CD8-positive, alpha-beta memory T cell (primary cell): ENCODE results near the gene ACTL10. TPM values are rescaled to one million over a fixed set of nuclear protein-coding genes. Genes with fewer than 3 reads are reported as not detected.

Experiments
- CTCF ChIA-PET: fragments of 350-600 bp; sonication (Branson Sonifier 250); formaldehyde crosslinking; loops from one replicate; lab custom pipeline; 2021; ENCODE audit warnings: antibody characterized with exemption; lab: Charles Lee
- POLR2A ChIA-PET: fragments of 350-600 bp; sonication (Branson Sonifier 250); formaldehyde crosslinking; loops from one replicate; lab custom pipeline; 2021; ENCODE audit warnings: antibody characterized with exemption; lab: Charles Lee
- DNase-seq, 5 donors: peaks; one replicate each; pipeline versions ENCODE4 v3.0.0 to v3.0.0-alpha.2; 2020 to 2022; ENCODE audit warnings: mixed read lengths in 1 of 5
- H3K27ac ChIP-seq: one replicate; pipeline ENCODE4 v1.7.0; 2013; ENCODE audit warnings: low read depth, mild to moderate bottlenecking, low read length, moderate library complexity
- H3K27me3 ChIP-seq: 2 replicates; pipeline ENCODE4 v1.7.0; 2013; ENCODE audit warnings: low read length, mild to moderate bottlenecking; ENCODE audit not compliant: insufficient read depth, poor library complexity, severe bottlenecking
- H3K36me3 ChIP-seq: 2 replicates; pipeline ENCODE4 v1.7.0; 2013; ENCODE audit warnings: mild to moderate bottlenecking, low read length, moderate library complexity; ENCODE audit not compliant: insufficient read depth
- H3K4me1 ChIP-seq: 2 replicates; pipeline ENCODE4 v1.7.0; 2013; ENCODE audit warnings: mild to moderate bottlenecking, low read length, moderate library complexity; ENCODE audit not compliant: insufficient read depth
- H3K4me3 ChIP-seq: 2 replicates; pipeline ENCODE4 v1.7.0; 2013; ENCODE audit warnings: mild to moderate bottlenecking, low read length
- H3K9me3 ChIP-seq: 2 replicates; pipeline ENCODE4 v1.7.0; 2013; ENCODE audit warnings: mild to moderate bottlenecking, low read length
- H3K27ac Mint-ChIP-seq, 8 donors: one replicate each; pipeline ENCODE4 v1.8.0; 2020 to 2021; ENCODE audit warnings: mixed read lengths in 8 of 8, mild to moderate bottlenecking in 6 of 8, inconsistent platforms in 3 of 8, moderate library complexity in 3 of 8
- H3K27me3 Mint-ChIP-seq, 2 donors: one replicate each; pipeline ENCODE4 v1.8.0; 2020 to 2021; ENCODE audit warnings: mixed read lengths in 2 of 2, mild to moderate bottlenecking in 1 of 2, moderate library complexity in 1 of 2
- H3K36me3 Mint-ChIP-seq, 3 donors: one replicate each; pipeline ENCODE4 v1.8.0; 2020 to 2021; ENCODE audit warnings: mixed read lengths in 3 of 3, inconsistent platforms in 1 of 3, mild to moderate bottlenecking in 1 of 3
- H3K4me1 Mint-ChIP-seq, 3 donors: one replicate each; pipeline ENCODE4 v1.8.0; 2020 to 2021; ENCODE audit warnings: mixed read lengths in 3 of 3, inconsistent platforms in 1 of 3, mild to moderate bottlenecking in 1 of 3
- H3K4me3 Mint-ChIP-seq, 7 donors: one replicate each; pipeline ENCODE4 v1.8.0; 2020 to 2021; ENCODE audit warnings: mixed read lengths in 7 of 7, mild to moderate bottlenecking in 6 of 7, moderate library complexity in 4 of 7, inconsistent platforms in 2 of 7
- H3K9me3 Mint-ChIP-seq, 5 donors: one replicate each; pipeline ENCODE4 v1.8.0; 2020 to 2022; ENCODE audit warnings: mixed read lengths in 5 of 5, mild to moderate bottlenecking in 3 of 5, moderate library complexity in 2 of 5, inconsistent platforms in 1 of 5
- polyA plus RNA-seq: library from polyadenylated mRNA; unstranded; fragments of 300-500 nt; fragmentation: Illumina TruSeq; gene quantifications from one replicate; pipeline ENCODE4 v1.2.3, GENCODE V29; 2021
- total RNA-seq, 2 experiments: library from RNA; stranded (reverse); gene quantifications; one replicate each; pipeline ENCODE4 v1.2.3, GENCODE V29; 2021

ACTL10 gene
- total and polyA plus RNA-seq, 3 experiments from 2014 or later, result 3.8 to 6.6 (median 4.6) TPM

DNA sequence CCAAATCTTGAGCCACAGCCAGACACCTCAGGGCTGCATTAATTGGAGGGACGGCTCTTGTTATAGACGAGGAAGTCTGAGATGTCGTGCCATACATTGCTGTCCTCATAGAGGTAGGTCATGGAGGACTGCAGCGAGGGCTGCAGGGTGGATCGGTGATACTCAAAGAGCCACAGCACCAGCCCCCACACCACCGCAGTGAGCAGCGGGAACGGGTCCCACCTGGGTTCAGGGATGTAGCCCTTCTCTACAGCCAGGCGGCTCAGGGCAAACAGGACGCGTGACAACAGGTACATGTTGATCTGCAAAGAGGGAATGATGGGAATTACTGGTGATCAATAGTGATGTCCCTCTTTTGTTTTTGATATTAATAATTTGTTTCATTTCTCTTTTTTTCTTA, 40.9 kb downstream of the ACTL10 start:
- CTCF ChIA-PET, result no interaction called here
- POLR2A ChIA-PET, result no interaction called here
- Mint-ChIP-seq H3K9me3 (no peaks in the 10 kb centered on the region), H3K36me3 (peaks cover 8 to 47% (median 9%) of the 10 kb centered on the region in 3 donors), H3K4me3 (no peak overlapping the region), H3K27me3 (no peaks in the 10 kb centered on the region), H3K4me1 (peaks cover 0 to 16% (median 0%) of the 10 kb centered on the region in 3 donors), H3K27ac (peak overlapping the region in 1 of 8 donors; percentile 42)
- Histone ChIP-seq H3K9me3 (no peaks in the 10 kb centered on the region), H3K36me3 (peaks cover 12% of the 10 kb centered on the region), H3K4me3 (no peak overlapping the region), H3K27ac (no peak overlapping the region), H3K27me3 (no peaks in the 10 kb centered on the region), H3K4me1 (no peaks in the 10 kb centered on the region)
- no peak for DNase-seq

GRCh38 chr20:33709398-33709797, 42.7 kb downstream of the ACTL10 start:
- H3K4me1 ChIP-seq, result no peaks in the 10 kb centered on the region
- H3K9me3 Mint-ChIP-seq, result no peaks in the 10 kb centered on the region
- CTCF ChIA-PET, result no interaction called here
- no peak overlapping the region for H3K4me3 Mint-ChIP-seq
- peaks cover 12 to 60% (median 18%) of the 10 kb centered on the region in 3 donors for H3K36me3 Mint-ChIP-seq
- no peaks in the 10 kb centered on the region for H3K9me3 ChIP-seq
- H3K27me3 ChIP-seq, result no peaks in the 10 kb centered on the region
- DNase-seq, result no peak
- no peak overlapping the region for H3K4me3 ChIP-seq
- peaks cover 6 to 16% (median 9%) of the 10 kb centered on the region in 3 donors for H3K4me1 Mint-ChIP-seq
- no peak overlapping the region for H3K27ac ChIP-seq
- H3K36me3 ChIP-seq, result peaks cover 17% of the 10 kb centered on the region
- POLR2A ChIA-PET, result interaction anchor here (1.2 kb wide), 1 partner anchor 19 kb away, joined by 5 read pairs; no protein-coding TSS in a partner anchor
- H3K27ac Mint-ChIP-seq, result no peak overlapping the region
- no peaks in the 10 kb centered on the region for H3K27me3 Mint-ChIP-seq

- Histone ChIP-seq H3K27me3 (no peaks in the 10 kb centered on the region), H3K9me3 (no peaks in the 10 kb centered on the region), H3K36me3 (peaks cover 17% of the 10 kb centered on the region), H3K4me3 (no peak overlapping the region), H3K4me1 (no peaks in the 10 kb centered on the region), H3K27ac (no peak overlapping the region)
- no peak for DNase-seq
- Mint-ChIP-seq H3K27me3 (no peaks in the 10 kb centered on the region), H3K27ac (peak overlapping the region in 3 of 8 donors; percentile 54 to 76 (median 75)), H3K36me3 (peaks cover 12 to 62% (median 18%) of the 10 kb centered on the region in 3 donors), H3K4me1 (peaks cover 6 to 16% (median 9%) of the 10 kb centered on the region in 3 donors), H3K9me3 (no peaks in the 10 kb centered on the region), H3K4me3 (no peak overlapping the region)
- ChIA-PET CTCF (no interaction called here), POLR2A (no interaction called here)
Measured at GRCh38 chr20:33709905-33710541, 43.3 kb downstream of the ACTL10 start.

DNA sequence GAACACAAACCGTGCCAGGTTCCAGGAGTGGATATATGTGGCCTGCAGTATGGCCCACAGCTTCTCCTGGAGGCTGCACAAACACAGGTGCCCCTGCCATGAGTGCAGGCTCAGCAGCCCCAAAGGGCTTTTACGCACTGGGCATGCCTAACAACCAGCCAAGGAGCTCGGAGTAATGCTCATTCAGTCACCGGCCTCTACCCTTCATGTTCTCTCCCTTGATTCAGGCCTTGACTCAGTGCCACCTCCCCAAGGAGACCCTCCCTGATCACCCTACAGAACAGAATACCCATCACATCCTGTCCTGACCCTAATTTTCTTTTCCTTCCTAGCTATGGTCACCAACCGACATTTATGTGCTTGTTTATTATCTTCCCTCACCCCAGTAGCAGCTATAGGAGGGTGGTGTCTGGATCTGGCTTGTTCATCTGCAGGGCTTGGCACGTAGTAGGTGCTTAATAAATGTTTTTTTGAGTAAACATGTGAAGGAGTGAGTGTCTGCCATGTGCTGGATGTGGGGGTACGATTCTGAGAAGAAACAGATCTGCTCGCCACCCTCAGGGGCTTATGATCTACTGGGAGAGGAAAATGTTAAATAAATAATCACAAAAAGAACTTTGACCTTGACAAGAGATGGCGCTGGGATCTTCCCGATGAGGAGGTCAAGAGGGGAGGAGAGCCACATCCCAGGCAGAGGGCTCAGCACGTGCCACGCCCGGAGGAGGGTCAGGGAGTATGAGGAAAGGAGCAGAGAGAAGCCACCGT, 44.1 kb downstream of the ACTL10 start:
- Mint-ChIP-seq H3K4me1 (peaks cover 6 to 16% (median 9%) of the 10 kb centered on the region in 3 donors), H3K36me3 (peaks cover 12 to 64% (median 18%) of the 10 kb centered on the region in 3 donors), H3K4me3 (no peak overlapping the region), H3K27ac (peak overlapping the region in 2 of 8 donors; percentile 66 to 84), H3K9me3 (no peaks in the 10 kb centered on the region), H3K27me3 (no peaks in the 10 kb centered on the region)
- H3K27ac ChIP-seq, result no peak overlapping the region
- H3K36me3 ChIP-seq, result peaks cover 17% of the 10 kb centered on the region
- H3K4me3 ChIP-seq, result no peak overlapping the region
- no peaks in the 10 kb centered on the region for H3K27me3 ChIP-seq
- no peaks in the 10 kb centered on the region for H3K4me1 ChIP-seq
- ChIA-PET CTCF (no interaction called here), POLR2A (no interaction called here)
- DNase-seq, result no peak
- H3K9me3 ChIP-seq, result no peaks in the 10 kb centered on the region

GRCh38 chr20:33711446-33711738, 44.6 kb downstream of the ACTL10 start:
- DNase-seq, result no peak
- Mint-ChIP-seq H3K36me3 (peaks cover 12 to 67% (median 18%) of the 10 kb centered on the region in 3 donors), H3K27me3 (no peaks in the 10 kb centered on the region), H3K9me3 (no peaks in the 10 kb centered on the region), H3K4me1 (peaks cover 10 to 20% (median 15%) of the 10 kb centered on the region in 3 donors), H3K4me3 (no peak overlapping the region), H3K27ac (peak overlapping the region in 2 of 8 donors; percentile 84 to 89)
- Histone ChIP-seq H3K4me1 (no peaks in the 10 kb centered on the region), H3K4me3 (no peak overlapping the region), H3K9me3 (no peaks in the 10 kb centered on the region), H3K36me3 (peaks cover 17% of the 10 kb centered on the region), H3K27ac (no peak overlapping the region), H3K27me3 (no peaks in the 10 kb centered on the region)
- ChIA-PET CTCF (no interaction called here), POLR2A (no interaction called here)

DNA sequence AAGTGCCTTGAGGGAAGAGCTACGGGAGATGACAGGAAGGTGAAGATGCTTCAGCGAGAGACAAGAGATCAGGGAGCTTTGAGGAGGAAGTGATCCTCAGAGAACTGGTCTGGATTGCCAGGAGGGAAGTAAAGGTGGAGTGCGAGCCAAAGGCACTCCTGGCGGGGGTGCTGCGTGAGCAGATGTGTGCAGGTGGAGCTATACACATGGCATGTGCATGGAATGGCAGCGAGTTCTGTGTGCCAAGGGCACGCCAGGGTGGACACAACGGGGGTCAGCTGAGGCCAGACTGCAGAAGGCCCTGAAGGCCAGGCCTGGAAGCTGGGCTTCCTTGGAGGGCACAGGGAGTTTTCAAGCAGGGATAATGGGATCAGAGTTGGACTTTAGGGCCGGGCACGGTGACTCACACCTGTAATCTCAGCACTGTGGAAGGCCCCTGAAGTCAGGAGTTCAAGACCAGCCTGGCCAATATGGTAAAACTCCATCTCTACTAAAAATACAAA, 47.2 kb downstream of the ACTL10 start:
- CTCF ChIA-PET, result no interaction called here
- H3K36me3 Mint-ChIP-seq, result peaks cover 12 to 59% (median 18%) of the 10 kb centered on the region in 3 donors
- Histone ChIP-seq H3K27me3 (no peaks in the 10 kb centered on the region), H3K9me3 (no peaks in the 10 kb centered on the region), H3K27ac (no peak overlapping the region), H3K4me3 (no peak overlapping the region), H3K4me1 (peaks cover 5% of the 10 kb centered on the region), H3K36me3 (peaks cover 17% of the 10 kb centered on the region)
- H3K27ac Mint-ChIP-seq, result no peak overlapping the region
- H3K4me1 Mint-ChIP-seq, result peaks cover 20 to 34% (median 26%) of the 10 kb centered on the region in 3 donors
- H3K9me3 Mint-ChIP-seq, result no peaks in the 10 kb centered on the region
- no peaks in the 10 kb centered on the region for H3K27me3 Mint-ChIP-seq
- POLR2A ChIA-PET, result interaction anchor here (0.7 kb wide), 1 partner anchor 18 kb away, joined by 3 read pairs; the partner anchor contains the start of gene ZNF341
- DNase-seq, result no peak
- no peak overlapping the region for H3K4me3 Mint-ChIP-seq

GRCh38 chr20:33716498-33716897, 49.8 kb downstream of the ACTL10 start:
- H3K4me3 Mint-ChIP-seq, result peak overlapping the region in 1 of 7 donors; percentile 63
- Histone ChIP-seq H3K4me1 (peaks cover 20% of the 10 kb centered on the region), H3K4me3 (no peak overlapping the region), H3K36me3 (peaks cover 10% of the 10 kb centered on the region), H3K9me3 (no peaks in the 10 kb centered on the region), H3K27ac (no peak overlapping the region), H3K27me3 (no peaks in the 10 kb centered on the region)
- ChIA-PET POLR2A (no interaction called here), CTCF (no interaction called here)
- peak overlapping the region in 1 of 8 donors; percentile 29 for H3K27ac Mint-ChIP-seq
- peaks cover 0 to 2% of the 10 kb centered on the region in 2 donors for H3K27me3 Mint-ChIP-seq
- H3K36me3 Mint-ChIP-seq, result peaks cover 5 to 54% (median 14%) of the 10 kb centered on the region in 3 donors
- DNase-seq, result no peak
- H3K9me3 Mint-ChIP-seq, result no peaks in the 10 kb centered on the region
- peaks cover 35 to 44% (median 38%) of the 10 kb centered on the region in 3 donors for H3K4me1 Mint-ChIP-seq
